ENCODE data around the gene ATXN2L.

Gene ATXN2L

GRCh38 chr16:28882551-28883160, 59.9 kb downstream of the ATXN2L start:
- no peaks in the 10 kb centered on the region for H3K79me2 ChIP-seq (ENCODE audit: insufficient read depth, low read length)
- no peak overlapping the region for H3K27ac ChIP-seq (ENCODE audit: low read depth, low read length, poor library complexity, severe bottlenecking)
- no peak overlapping the region for H3K4me3 ChIP-seq (ENCODE audit: low read depth, low read length, poor library complexity, severe bottlenecking)
- no peaks in the 10 kb centered on the region for H3K36me3 ChIP-seq (ENCODE audit: insufficient read depth, low read length)
- peaks cover 18% of the 10 kb centered on the region for H3K4me1 ChIP-seq (ENCODE audit: insufficient read depth, low read length, severe bottlenecking)
- H4K20me1 ChIP-seq (ENCODE audit: insufficient read depth, low read length), result no peaks in the 10 kb centered on the region
- H2AFZ ChIP-seq (ENCODE audit: low read length), result no peak overlapping the region
- H3F3A ChIP-seq (ENCODE audit: insufficient read depth, low read length), result no peaks in the 10 kb centered on the region
- no peaks in the 10 kb centered on the region for H3K9me3 ChIP-seq (ENCODE audit: low read length)
- no peaks in the 10 kb centered on the region for H3K27me3 ChIP-seq (ENCODE audit: insufficient read depth, low read length)
- TF ChIP-seq EZH2 (IDR thresholded peaks at IDR 0.05; ENCODE audit: borderline replicate concordance, low read length) (no peak), CTCF (IDR thresholded peaks at IDR 0.05; ENCODE audit: low read length) (no peak)
- H3K4me2 ChIP-seq (ENCODE audit: low read length), result no peak overlapping the region
- no peak overlapping the region for H3K9ac ChIP-seq (ENCODE audit: low read length)
- H3K9me2 ChIP-seq (ENCODE audit: low read depth, low read length), result no peaks in the 10 kb centered on the region

- H3K4me1 ChIP-seq (ENCODE audit: insufficient read depth, low read length, severe bottlenecking), result peaks cover 16% of the 10 kb centered on the region
- no peak overlapping the region for H2AFZ ChIP-seq (ENCODE audit: low read length)
- H3K27ac ChIP-seq (ENCODE audit: low read depth, low read length, poor library complexity, severe bottlenecking), result no peak overlapping the region
- H3K27me3 ChIP-seq (ENCODE audit: insufficient read depth, low read length), result no peaks in the 10 kb centered on the region
- no peaks in the 10 kb centered on the region for H3K36me3 ChIP-seq (ENCODE audit: insufficient read depth, low read length)
- H3K79me2 ChIP-seq (ENCODE audit: insufficient read depth, low read length), result no peaks in the 10 kb centered on the region
- no peaks in the 10 kb centered on the region for H3K9me3 ChIP-seq (ENCODE audit: low read length)
- H3F3A ChIP-seq (ENCODE audit: insufficient read depth, low read length), result no peaks in the 10 kb centered on the region
- no peaks in the 10 kb centered on the region for H3K9me2 ChIP-seq (ENCODE audit: low read depth, low read length)
- no peak overlapping the region for H3K4me3 ChIP-seq (ENCODE audit: low read depth, low read length, poor library complexity, severe bottlenecking)
- no peak overlapping the region for H3K9ac ChIP-seq (ENCODE audit: low read length)
- TF ChIP-seq CTCF (IDR thresholded peaks at IDR 0.05; ENCODE audit: low read length) (no peak), EZH2 (IDR thresholded peaks at IDR 0.05; ENCODE audit: borderline replicate concordance, low read length) (no peak)
- H4K20me1 ChIP-seq (ENCODE audit: insufficient read depth, low read length), result no peaks in the 10 kb centered on the region
- H3K4me2 ChIP-seq (ENCODE audit: low read length), result no peak overlapping the region
Measured at GRCh38 chr16:28883221-28883996, 60.6 kb downstream of the ATXN2L start.

- Histone ChIP-seq H3K36me3 (ENCODE audit: insufficient read depth, low read length) (no peaks in the 10 kb centered on the region), H3K4me1 (ENCODE audit: insufficient read depth, low read length, severe bottlenecking) (peaks cover 9% of the 10 kb centered on the region), H2AFZ (ENCODE audit: low read length) (no peak overlapping the region), H3K27ac (ENCODE audit: low read depth, low read length, poor library complexity, severe bottlenecking) (no peak overlapping the region), H3K27me3 (ENCODE audit: insufficient read depth, low read length) (no peaks in the 10 kb centered on the region), H4K20me1 (ENCODE audit: insufficient read depth, low read length) (no peaks in the 10 kb centered on the region), H3K9me2 (ENCODE audit: low read depth, low read length) (no peaks in the 10 kb centered on the region), H3K4me2 (ENCODE audit: low read length) (no peak overlapping the region), H3K9ac (ENCODE audit: low read length) (no peak overlapping the region), H3K79me2 (ENCODE audit: insufficient read depth, low read length) (no peaks in the 10 kb centered on the region), H3K9me3 (ENCODE audit: low read length) (no peaks in the 10 kb centered on the region), H3K4me3 (ENCODE audit: low read depth, low read length, poor library complexity, severe bottlenecking) (no peak overlapping the region), H3F3A (ENCODE audit: insufficient read depth, low read length) (no peaks in the 10 kb centered on the region)
- no peak for TF ChIP-seq EZH2 (IDR thresholded peaks at IDR 0.05; ENCODE audit: borderline replicate concordance, low read length)
- no peak for TF ChIP-seq CTCF (IDR thresholded peaks at IDR 0.05; ENCODE audit: low read length)
Measured at GRCh38 chr16:28884045-28884444, 61.2 kb downstream of the ATXN2L start.

Data from OCI-LY1 (cell line).